Superior temporal gyrus (tissue), 1 donor: ENCODE measurements around the gene DLEC1.
"Not testable (repeated sequence)": the region's sequence is repeated elsewhere in the genome, so short reads cannot be mapped to it uniquely, and the experiment has no call there.

Experiments
- DNase-seq: peaks from one replicate; pipeline ENCODE4 v3.0.0-alpha.2; 2016; ENCODE audit errors: extremely low spot score

Gene DLEC1

DNA sequence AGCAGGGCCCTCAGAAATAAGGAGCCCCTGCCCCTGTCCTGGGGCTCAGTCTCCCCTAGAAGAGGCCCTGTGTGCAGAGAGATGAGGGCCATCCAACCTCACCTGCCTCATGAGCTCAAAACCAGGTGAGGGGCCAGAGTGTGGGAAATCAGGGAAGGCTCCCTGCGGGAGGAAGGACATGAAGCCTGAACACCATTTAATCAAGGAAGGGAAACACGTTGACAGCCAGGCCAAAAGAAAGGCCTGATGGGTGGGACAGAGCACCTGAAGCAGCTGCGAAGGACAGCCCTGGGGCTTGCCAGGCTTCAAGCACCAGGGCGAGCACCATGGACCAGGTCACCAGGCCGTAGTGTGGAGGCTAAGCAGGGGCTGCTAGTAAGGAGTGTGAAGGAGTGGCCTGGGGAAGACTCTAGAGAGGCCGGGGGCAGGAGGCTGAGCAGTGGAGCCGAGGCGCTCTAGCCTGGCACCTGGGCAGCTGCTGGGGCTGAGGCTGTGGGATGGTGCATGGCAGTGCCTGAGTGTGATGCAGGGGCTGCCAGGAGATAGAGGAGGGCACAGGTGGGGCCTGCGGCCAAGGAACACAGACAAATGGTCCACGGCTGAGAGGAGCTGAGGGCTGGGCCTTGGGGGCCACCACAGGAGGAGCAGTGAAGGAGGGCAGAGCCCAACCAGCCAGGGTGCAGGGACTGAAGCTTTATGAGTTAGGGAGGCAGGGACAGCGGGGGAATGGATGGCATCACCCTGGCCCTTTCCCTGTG lies 81.9 kb downstream of the DLEC1 start:
- no peak for DNase-seq

DNA sequence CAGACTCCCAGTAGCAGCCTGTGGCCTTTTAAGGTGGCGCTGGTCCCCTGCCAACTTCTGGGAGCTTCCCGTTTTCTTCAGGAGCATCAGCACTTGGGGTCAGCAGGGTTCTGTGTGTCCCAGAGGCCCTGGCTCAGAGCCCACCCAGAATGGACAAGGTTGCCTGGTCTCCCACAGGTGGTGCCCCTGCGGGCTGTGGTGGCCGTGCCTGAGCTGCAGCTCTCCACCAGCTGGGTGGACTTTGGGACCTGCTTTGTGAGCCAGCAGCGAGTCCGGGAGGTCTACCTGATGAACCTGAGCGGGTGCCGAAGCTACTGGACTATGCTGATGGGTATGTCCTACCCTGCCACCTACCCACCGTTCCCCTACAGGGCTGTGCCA lies 82.4 kb downstream of the DLEC1 start:
- DNase-seq = no peak

DNA sequence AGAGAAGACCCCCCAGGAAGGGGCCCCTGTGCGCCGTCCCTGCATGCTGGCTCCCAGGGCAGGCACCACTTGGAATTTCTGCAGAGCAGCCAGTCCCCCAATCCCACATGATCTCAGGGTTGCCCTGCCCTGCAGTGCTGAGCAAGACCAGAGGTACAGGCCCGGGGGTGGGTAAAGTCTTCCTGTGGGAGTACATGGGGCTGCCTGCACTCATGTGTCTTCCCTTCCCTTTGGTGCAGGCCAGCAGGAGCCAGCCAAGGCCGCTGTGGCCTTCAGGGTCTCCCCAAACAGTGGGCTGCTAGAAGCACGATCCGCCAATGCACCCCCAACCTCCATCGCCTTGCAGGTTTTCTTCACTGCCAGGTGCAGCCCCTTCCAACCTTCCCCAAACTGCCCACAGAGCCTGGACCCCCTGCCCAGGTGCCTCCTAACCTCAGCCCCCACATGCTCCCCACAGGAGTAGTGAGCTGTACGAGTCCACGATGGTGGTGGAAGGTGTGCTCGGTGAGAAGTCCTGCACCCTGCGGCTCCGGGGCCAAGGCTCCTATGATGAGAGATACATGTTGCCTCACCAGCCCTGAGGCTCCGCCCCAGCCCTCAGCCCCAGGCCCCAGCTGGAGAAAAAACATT lies 82.9 kb downstream of the DLEC1 start:
- no peak for DNase-seq

DNA sequence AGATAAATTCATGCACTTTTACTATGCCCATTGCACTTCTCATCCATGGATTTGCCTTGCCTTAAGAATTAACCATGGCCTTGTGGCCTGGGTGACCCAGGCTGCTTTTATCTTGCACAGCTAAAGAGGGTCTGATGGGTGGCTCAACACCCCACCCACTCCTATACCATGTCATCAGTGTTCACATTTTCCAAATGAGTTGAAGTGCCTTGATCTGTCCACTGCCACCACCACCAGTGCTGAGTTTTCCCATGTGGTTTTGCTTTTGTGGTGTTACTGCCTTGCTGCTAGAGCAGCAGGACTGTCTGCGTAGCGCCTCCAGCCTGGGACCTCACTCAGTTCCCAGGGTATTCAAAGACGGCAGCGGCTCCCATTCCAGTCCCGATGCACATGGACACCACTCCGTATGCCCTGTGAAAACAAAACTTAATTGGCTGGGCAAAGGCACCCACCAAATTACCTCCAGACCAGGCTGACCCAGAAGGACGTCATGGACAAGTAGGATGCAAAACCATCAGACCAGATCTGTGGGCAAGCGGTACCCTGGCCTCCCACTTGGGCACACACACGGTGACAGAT lies 83.8 kb downstream of the DLEC1 start:
- DNase-seq = no peak

DNA sequence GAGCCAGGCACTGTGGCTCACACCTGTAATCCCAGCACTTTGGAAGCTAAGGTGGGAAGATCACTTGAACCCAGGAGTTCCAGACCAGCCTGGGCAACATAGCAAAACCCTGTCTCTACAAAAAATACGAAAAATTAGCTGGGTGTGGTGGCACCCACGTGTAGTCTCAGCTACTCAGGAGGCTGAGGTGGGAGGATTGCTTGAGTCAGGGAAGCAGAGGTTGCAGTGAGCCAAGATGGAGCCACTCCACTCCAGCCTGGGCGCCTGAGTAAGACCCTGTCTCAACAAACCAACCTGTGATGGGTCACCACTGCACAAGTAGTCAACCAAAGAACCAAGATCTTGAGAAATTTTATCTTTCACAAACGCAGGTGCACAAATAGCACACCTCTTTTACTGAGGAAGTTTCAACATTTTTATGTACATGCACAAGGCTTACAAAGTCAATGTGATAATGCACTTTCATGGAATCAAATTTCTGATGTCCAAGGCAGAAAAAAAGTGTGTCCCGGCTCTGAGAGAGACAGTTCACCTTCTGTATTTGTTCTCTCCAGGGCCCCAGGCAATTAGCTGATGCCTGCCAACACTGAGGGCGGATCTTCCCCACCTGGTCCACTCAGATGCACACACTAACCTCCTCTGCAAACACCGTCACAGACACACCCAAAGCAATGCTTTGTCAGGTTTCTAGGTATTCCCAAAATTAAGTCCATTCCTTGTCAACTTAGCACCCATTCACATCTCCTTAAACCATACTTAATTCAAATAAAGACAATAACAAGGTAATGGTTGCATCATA lies 85.5 kb downstream of the DLEC1 start:
- no peak for DNase-seq

DNA sequence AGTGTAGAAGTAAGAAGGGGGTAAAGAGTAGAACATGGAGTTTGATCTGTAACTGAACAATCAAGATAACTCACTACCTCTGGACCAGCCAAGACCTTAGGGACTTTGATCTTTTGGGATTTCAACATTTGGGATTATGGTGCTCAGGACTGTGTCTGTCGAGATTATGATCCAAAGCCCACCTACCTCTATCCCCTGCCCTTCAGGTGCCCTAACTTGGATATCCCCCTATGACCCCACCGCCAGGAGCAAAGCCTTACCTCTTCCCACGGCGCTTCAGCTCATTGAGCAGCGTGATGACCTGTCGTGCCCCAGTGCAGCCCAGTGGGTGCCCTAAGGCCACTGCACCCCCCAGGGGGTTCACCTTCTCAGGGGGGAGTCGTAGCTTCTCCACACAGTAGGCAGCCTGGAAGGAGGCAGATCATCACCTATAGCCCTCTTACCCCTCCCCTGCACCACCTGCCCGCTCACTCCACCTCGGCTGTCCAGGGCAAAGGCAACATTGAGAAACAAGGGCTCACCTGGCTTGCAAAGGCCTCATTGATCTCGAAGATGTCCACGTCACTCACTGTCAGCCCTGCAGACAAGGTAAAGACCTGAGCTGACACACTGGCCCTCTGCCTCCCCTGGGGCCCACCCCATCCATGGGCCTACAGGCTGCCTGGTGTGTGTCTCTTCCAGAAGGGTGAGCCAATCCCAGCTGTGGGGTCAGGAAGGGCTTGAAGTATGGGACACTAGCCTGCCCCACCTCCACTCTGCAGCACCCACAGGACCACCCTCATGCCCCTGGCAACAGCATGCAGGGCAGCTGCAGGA lies 86.5 kb downstream of the DLEC1 start:
- DNase-seq = no peak

DNA sequence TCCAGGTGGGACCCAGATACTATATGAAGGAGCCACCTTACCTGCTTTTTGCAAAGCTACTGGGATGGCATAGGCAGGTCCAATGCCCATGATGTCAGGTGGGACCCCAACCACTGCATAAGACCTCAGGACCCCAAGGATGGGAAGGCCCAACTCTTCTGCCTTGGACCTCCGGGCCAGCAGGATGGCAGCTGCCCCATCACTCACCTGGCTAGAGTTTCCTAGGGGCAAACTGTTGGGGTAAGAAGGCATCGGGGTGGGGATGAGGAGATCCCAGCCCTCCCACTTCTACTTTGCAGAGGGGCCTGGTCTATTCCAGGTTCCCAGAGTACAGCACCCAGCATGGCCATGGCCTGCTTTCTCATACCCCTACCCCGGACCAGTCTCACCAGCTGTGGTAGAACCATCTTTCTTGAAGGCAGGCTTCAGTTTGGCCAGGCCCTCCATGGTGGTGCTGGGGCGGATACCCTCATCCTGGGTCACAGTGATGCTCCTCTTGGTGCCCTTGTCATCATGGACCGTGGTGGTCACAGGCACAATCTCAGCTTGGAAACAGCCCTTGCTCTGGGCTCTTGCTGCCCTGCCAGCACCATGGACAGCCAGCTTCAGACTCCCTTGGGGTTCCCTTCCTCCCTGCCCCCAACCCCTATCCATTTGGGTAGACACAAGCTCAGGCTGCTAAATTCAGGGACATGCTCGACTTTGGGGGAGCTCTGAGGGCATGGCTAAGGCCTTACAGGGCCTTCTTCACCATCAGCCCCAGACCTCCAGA lies 87.3 kb downstream of the DLEC1 start:
- DNase-seq = no peak

DNA sequence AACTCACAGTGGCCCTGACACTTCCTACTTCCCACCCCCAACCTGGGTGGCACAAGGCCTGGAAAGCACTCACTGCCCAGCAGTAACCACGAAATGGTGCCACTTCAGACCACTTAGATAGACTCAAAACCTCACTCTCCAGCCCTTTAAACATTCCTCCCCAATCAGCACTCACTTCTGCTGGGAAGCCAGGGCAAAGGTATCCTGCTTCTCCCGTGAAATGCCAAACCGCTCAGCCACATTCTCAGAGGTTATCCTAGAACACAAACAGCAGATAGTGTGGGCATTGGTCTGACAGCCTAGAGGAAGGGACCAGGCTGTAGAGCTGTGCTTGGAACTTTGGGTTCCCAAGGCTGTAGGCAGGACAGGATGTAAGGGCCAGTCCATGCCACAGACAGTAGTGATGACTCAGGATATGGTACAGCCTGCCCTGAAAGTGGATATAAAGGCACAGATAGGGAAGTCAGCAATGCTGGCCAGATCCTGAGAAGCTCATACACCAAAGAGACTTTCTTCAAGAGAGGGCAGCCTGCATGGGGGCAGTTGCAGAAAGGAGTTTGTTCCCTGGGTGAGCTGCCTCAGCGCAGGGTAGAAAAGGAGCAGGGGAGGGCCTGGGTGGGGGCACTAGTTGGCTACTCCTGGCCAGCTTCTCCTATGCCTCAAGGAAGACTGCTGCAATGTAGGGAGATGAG lies 88.7 kb downstream of the DLEC1 start:
- no peak for DNase-seq

DNA sequence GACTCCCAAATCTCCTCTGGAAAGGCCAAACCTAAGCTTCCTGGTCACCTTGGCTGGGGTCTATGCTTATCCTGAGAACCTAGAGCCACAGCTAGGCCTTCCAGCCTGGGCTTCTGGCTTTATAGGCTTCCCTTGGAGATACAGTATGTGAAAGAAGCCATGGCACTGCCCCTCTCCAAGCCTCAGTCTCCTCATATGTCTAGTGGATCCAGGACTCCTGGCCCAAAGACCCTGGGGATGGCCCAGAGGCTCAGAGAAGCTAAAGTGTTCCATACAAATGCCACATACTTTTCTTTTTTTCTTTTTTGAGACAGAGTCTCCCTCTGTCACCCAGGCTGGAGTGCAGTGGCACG lies 89.3 kb downstream of the DLEC1 start:
- no peak for DNase-seq

DNA sequence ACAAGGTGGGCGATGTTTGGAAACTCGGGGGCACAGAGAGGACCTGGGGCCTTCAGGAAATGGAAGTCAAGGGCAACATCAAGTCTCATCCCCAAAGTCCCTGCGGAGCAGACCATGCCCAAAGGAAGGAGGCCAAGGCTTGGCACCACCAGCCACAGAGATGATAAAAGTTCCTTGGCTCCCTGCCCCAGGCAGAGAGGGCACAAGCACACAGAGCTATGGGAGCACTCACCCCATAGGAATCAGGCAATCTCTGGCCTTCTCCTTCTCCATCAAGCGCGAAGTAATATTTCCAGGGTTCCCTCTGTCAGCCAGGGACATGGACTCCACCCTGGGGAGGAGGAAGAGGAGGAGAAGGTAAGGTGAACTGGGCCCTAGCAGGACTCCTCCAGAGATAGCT lies 90.0 kb downstream of the DLEC1 start:
- DNase-seq = no peak

DNA sequence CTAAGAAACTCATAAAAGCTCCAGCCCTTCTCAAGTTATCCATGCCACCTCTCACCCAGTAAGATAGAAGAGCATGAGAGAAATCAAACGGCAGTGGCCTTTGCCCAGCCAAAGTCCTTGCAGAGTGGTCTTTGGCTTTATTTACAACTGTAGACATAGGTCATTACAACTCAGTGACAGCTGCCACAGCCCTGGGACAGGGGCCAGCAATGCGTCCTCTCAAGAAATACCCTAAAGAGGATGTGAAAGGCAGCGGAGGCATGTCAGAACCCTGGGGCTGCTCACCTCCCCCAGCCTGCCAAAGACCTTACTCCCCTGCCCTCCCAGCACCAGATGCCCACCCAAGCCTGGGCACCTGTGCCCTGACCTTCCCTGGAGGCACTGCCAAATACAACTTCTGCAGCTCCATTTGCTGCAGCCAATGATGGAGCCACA lies 91.6 kb downstream of the DLEC1 start:
- DNase-seq = no peak

DNA sequence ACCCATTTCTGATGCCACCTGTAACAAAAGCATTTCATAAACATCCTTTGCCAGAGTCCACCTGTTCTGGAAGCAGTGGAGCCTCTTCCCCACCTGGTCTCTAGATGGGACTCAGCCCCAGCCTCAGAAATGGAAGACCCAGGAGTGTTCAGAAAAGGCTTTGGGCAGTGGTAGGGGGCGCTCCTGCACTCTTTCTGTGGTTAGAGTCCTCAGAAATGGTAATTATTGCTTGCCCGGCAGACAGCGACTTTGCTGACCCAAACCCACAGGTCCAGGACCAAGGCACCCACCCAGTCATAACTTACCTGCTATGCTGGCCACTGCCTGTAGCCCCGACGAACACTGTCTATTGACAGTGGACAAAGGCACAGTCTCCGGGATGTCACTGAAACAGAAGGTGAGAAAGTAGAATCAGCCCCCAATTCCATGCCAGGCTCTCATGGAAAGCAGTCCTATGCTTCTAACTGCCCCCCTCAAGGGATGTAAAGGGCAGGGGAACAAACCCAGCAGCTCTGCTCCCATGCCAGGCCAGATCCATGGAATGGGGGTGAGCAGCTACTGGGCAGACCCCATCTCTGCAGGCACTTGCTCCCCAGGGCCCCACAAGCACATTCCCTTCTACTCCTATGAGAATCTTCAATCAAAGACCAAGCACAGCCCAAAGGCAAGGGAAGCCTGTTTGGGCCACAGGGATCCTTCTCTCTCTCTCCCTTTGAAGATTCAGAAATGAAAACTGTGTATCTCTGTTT lies 92.8 kb downstream of the DLEC1 start:
- no peak for DNase-seq

DNA sequence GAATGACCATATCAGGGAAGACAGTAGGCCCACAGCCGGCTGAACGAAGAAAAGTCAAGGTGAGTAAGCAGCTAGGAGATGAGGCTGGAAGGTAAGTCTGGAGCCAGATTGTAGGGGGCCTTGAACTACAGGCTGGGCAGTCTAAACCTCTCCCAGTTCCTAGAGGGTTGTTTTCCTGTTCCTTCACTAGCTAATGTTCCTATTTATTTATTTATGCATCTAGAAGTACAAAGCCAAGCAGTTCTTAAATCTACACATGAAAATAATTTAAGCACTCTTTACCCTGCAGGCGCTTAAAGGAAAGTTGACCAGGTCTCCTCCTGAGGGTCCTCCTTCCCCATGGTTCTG lies 94.2 kb downstream of the DLEC1 start:
- no peak for DNase-seq

DNA sequence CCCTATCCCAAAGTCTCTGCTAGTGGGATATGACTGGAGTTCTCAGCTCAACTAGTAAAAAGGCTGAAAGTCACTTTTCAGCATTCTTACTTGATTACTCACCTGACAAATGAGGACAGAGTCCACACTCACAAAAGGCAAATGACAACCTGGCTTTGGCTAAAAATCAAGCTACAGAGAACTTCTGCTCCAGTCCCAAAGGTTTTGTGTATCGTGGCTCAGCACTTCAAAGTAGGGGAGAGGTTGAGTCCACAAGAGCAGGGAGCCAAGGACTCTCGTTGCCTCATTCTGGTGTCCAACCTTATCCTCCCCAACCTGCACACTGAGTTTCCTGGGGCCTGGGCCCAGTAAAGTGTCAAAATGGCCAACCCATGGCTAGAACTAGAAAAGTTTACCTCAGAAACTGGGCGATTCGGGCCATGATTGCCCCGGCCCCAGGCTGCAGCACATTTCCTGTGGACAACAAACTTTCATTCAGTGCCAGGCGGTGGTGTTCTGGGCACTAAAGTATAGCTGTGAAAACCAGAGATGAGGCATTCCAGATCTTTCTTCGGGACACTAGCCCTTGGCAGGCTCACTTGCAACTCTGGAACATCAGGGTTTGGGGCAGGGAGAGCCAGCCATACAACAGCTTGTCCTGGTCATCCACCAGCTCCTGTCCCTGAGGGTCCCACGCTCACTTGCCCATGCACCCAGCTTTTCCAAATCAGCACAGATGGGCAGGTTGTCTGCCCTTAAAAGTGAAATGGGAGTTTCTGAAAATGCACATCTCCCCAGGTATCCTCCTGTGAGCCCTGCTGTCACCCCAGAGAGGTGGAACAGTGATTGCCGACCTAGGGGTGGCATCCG lies 94.8 kb downstream of the DLEC1 start:
- DNase-seq = no peak

DNA sequence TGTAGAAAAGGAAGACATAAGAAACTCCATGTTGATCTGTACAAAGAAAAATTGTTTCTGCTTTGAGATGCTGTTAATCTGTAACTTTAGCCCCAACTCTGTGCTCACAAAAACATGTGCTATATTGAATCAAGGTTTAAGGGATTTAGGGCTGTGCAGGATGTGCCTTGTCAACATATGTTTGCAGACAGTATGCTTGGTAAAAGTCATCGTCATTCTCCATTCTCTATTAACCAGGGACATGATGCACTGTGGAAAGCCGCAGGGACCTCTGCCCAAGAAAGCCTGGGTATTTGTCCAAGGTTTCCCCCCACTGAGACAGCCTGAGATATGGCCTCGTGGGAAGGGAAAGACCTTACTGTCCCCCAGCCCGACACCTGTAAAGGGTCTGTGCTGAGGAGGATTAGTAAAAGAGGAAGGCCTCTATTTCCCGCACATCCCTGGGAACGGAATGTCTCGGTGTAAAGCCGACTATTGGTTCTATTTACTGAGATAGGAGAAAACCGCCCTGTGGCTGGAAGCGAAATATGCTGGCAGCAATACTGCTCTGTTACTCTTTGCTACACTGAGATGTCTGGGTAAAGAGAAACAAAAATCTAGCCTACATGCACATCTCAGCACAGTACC lies 95.6 kb downstream of the DLEC1 start:
- not testable (repeated sequence) for DNase-seq

DNA sequence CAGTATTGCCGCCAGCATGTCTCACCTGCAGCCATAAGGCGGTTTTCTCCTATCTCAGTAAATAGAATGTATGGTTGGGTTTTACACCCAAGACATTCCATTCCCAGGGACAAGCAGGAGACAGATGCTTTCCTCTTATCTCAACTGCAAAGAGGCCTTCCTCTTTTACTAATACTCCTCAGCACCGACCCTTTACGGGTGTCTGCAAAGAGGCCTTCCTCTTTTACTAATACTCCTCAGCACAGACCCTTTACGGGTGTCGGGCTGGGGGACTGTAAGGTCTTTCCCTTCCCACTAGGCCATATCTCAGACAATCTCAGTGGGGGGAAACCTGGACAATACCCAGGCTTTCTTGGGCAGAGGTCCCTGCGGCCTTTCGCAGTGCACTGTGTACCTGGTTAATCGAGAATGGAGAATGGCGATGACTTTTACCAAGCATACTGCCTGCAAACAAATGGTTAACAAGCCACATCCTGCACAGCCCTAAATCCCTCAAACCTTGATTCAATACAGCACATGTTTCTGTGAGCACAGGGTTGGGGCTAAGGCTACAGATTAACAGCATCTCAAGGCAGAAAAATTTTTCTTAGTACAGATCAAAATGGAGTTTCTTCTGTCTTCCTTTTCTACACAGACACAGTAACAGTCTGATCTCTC lies 96.7 kb downstream of the DLEC1 start:
- DNase-seq = not testable (repeated sequence)

DNA sequence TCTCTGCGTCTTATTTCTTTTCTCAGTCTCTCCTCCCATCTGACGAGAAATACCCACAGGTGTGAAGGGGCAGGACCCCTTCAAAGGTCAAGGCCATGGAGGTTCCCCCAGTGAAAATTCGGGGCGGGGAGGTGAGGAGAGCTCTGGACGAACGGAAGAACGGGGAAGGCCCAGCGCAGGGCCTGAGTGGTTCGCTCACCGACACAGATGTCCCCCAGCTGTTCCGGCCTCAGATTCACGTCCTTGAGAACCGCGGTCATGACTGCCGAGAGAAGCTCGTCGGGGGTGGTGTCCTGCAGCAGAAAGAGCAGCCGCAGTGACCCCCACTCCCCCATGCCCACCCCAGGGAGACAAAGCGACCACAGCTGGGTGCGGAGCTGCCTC lies 97.4 kb downstream of the DLEC1 start:
- no peak for DNase-seq
